Liver (tissue), 9 donors: ENCODE results near the gene CD300E. TPM values are rescaled to one million over a fixed set of nuclear protein-coding genes. Genes with fewer than 3 reads are reported as not detected.

Source experiments
- DNase-seq: peaks from one replicate; pipeline ENCODE4 v3.0.0-alpha.2; 2017; ENCODE audit warnings: low spot score
- H3K27ac ChIP-seq, 2 donors: one replicate each; pipeline ENCODE4 v1.7.0; 2013; ENCODE audit warnings: inconsistent platforms in 2 of 2, low read length in 2 of 2, control low read depth in 1 of 2, low read depth in 1 of 2, mild to moderate bottlenecking in 1 of 2
- H3K27me3 ChIP-seq, 4 donors: one replicate each; pipeline versions ENCODE4 v1.6.1 to v1.7.0; 2013; ENCODE audit warnings: low read length in 3 of 4, inconsistent platforms in 1 of 4, mild to moderate bottlenecking in 1 of 4, moderate library complexity in 1 of 4; ENCODE audit not compliant: control insufficient read depth in 4 of 4, insufficient read depth in 4 of 4
- H3K36me3 ChIP-seq, 4 donors: one replicate each; pipeline versions ENCODE4 v1.6.1 to v1.7.0; 2013; ENCODE audit warnings: low read length in 3 of 4, mild to moderate bottlenecking in 3 of 4, low read depth in 1 of 4, moderate library complexity in 1 of 4; ENCODE audit not compliant: control insufficient read depth in 4 of 4, insufficient read depth in 3 of 4
- H3K4me1 ChIP-seq, 4 donors: one replicate each; pipeline versions ENCODE4 v1.6.1 to v1.7.0; 2013; ENCODE audit warnings: low read length in 3 of 4, mild to moderate bottlenecking in 3 of 4, moderate library complexity in 1 of 4; ENCODE audit not compliant: control insufficient read depth in 4 of 4, insufficient read depth in 4 of 4
- H3K4me3 ChIP-seq, 3 donors: one replicate each; pipeline versions ENCODE4 v1.6.1 to v1.7.0; 2013; ENCODE audit warnings: low read length in 3 of 3, control low read depth in 1 of 3, low read depth in 1 of 3, mild to moderate bottlenecking in 1 of 3
- H3K9ac ChIP-seq, 2 donors: one replicate each; pipeline ENCODE4 v1.7.0; 2013; ENCODE audit warnings: low read length in 2 of 2, mild to moderate bottlenecking in 2 of 2, moderate library complexity in 2 of 2, control low read depth in 1 of 2, low read depth in 1 of 2
- H3K9me3 ChIP-seq, 4 donors: one replicate each; pipeline versions ENCODE4 v1.6.1 to v1.7.0; 2013; ENCODE audit warnings: low read length in 3 of 4; ENCODE audit not compliant: control insufficient read depth in 4 of 4
- ATF3 ChIP-seq: IDR thresholded peaks from 2 replicates; pipeline ENCODE4 v1.6.1; 2016; ENCODE audit warnings: antibody characterized with exemption
- GABPA ChIP-seq, 2 donors: IDR thresholded peaks in 1 of 2; conservative IDR thresholded peaks in 1 of 2; 2 replicates each; pipeline ENCODE4 v1.6.1; 2016; ENCODE audit warnings: antibody characterized with exemption in 2 of 2, mild to moderate bottlenecking in 1 of 2, moderate library complexity in 1 of 2
- HNF4G ChIP-seq: IDR thresholded peaks from 2 replicates; pipeline ENCODE4 v1.6.1; 2016; ENCODE audit warnings: antibody characterized with exemption
- JUND ChIP-seq, 2 donors: IDR thresholded peaks; 2 replicates each; pipeline ENCODE4 v1.6.1; 2016; ENCODE audit warnings: antibody characterized with exemption in 2 of 2
- RAD21 ChIP-seq, 2 donors: IDR thresholded peaks; 2 replicates each; pipeline ENCODE4 v1.6.1; 2016; ENCODE audit warnings: antibody characterized with exemption in 2 of 2, mild to moderate bottlenecking in 2 of 2
- RXRA ChIP-seq, 2 donors: IDR thresholded peaks; 2 replicates each; pipeline ENCODE4 v1.6.1; 2017 to 2018; ENCODE audit warnings: antibody characterized with exemption in 2 of 2, mild to moderate bottlenecking in 1 of 2
- SP1 ChIP-seq: IDR thresholded peaks from 2 replicates; pipeline ENCODE4 v1.6.1; 2018; ENCODE audit warnings: antibody characterized with exemption, mild to moderate bottlenecking
- TAF1 ChIP-seq: conservative IDR thresholded peaks from 2 replicates; pipeline ENCODE4 v1.6.1; 2016; ENCODE audit warnings: antibody characterized with exemption, mild to moderate bottlenecking
- YY1 ChIP-seq: IDR thresholded peaks from 2 replicates; pipeline ENCODE4 v1.6.1; 2016; ENCODE audit warnings: antibody characterized with exemption, mild to moderate bottlenecking
- ZBTB33 ChIP-seq: IDR thresholded peaks from 2 replicates; pipeline ENCODE4 v1.6.1; 2016; ENCODE audit warnings: antibody characterized with exemption
- WGBS: extraction: QIAGEN DNeasy Blood & Tissue Kit; methylation state at CpG from one replicate; pipeline ENCODE4 v1.1.7; 2013; 5-methylcytosine and 5-hydroxymethylcytosine counted together
- polyA plus RNA-seq, 2 donors: library from polyadenylated mRNA; stranded (reverse) in 1 of 2; unstranded in 1 of 2; fragments of 200-250 nt in 1 of 2; fragments of >200 nt in 1 of 2; fragmentation: Nextera tagmentation in 1 of 2; extraction: Ambion mirVana in 1 of 2; gene quantifications; one replicate each; pipeline versions ENCODE4 v1.2.1 to v1.2.3, GENCODE V29; 2013 to 2015
- total RNA-seq, 2 donors: library from RNA; depleted of rRNA; stranded (reverse); fragments of >200 nt; gene quantifications; one replicate each; pipeline ENCODE4 v1.2.3, GENCODE V29; 2014
- TF ChIP-seq, protein P1 (sequence below): IDR thresholded peaks from 2 replicates; pipeline ENCODE4 v1.6.1; 2016; ENCODE audit warnings: antibody characterized with exemption
- TF ChIP-seq, protein P2 (sequence below): IDR thresholded peaks from 2 replicates; pipeline ENCODE4 v1.6.1; 2016; ENCODE audit warnings: antibody characterized with exemption, mild to moderate bottlenecking
- TF ChIP-seq, protein P3 (sequence below): fragments of 150-350 bp; IDR thresholded peaks from 2 replicates; pipeline ENCODE4 v1.5.1; 2017; ENCODE audit warnings: improper control_type of control experiment, low read depth, low read length; ENCODE audit not compliant: missing input control
- donor health status: healthy.
- donor health status: healthy.
- donor health status: healthy.
- donor health status: healthy.
- donor health status: healthy.

CD300E gene
- total and polyA plus RNA-seq, 4 donors, result 0.07 to 0.75 (median 0.34) TPM

- no peak for DNase-seq
- Histone ChIP-seq H3K9me3 (no peaks in the 10 kb centered on the region), H3K27me3 (no peaks in the 10 kb centered on the region), H3K4me1 (no peaks in the 10 kb centered on the region), H3K4me3 (no peak overlapping the region), H3K9ac (no peak overlapping the region), H3K36me3 (no peaks in the 10 kb centered on the region), H3K27ac (no peak overlapping the region)
- TF ChIP-seq YY1 (no peak), GABPA (IDR thresholded peaks at IDR 0.05 in 1 of 2, conservative IDR thresholded peaks at IDR 0.05 in 1 of 2) (no peak), RXRA (IDR thresholded peaks at IDR 0.05) (no peak), SP1 (no peak), RAD21 (IDR thresholded peaks at IDR 0.05) (no peak), JUND (IDR thresholded peaks at IDR 0.05) (no peak), TAF1 (no peak), HNF4G (no peak), ATF3 (no peak), ZBTB33 (no peak)
- TF ChIP-seq, protein P1, sequence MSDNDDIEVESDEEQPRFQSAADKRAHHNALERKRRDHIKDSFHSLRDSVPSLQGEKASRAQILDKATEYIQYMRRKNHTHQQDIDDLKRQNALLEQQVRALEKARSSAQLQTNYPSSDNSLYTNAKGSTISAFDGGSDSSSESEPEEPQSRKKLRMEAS, result no peak
- TF ChIP-seq, protein P2, sequence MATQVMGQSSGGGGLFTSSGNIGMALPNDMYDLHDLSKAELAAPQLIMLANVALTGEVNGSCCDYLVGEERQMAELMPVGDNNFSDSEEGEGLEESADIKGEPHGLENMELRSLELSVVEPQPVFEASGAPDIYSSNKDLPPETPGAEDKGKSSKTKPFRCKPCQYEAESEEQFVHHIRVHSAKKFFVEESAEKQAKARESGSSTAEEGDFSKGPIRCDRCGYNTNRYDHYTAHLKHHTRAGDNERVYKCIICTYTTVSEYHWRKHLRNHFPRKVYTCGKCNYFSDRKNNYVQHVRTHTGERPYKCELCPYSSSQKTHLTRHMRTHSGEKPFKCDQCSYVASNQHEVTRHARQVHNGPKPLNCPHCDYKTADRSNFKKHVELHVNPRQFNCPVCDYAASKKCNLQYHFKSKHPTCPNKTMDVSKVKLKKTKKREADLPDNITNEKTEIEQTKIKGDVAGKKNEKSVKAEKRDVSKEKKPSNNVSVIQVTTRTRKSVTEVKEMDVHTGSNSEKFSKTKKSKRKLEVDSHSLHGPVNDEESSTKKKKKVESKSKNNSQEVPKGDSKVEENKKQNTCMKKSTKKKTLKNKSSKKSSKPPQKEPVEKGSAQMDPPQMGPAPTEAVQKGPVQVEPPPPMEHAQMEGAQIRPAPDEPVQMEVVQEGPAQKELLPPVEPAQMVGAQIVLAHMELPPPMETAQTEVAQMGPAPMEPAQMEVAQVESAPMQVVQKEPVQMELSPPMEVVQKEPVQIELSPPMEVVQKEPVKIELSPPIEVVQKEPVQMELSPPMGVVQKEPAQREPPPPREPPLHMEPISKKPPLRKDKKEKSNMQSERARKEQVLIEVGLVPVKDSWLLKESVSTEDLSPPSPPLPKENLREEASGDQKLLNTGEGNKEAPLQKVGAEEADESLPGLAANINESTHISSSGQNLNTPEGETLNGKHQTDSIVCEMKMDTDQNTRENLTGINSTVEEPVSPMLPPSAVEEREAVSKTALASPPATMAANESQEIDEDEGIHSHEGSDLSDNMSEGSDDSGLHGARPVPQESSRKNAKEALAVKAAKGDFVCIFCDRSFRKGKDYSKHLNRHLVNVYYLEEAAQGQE, result no peak
- TF ChIP-seq, protein P3, sequence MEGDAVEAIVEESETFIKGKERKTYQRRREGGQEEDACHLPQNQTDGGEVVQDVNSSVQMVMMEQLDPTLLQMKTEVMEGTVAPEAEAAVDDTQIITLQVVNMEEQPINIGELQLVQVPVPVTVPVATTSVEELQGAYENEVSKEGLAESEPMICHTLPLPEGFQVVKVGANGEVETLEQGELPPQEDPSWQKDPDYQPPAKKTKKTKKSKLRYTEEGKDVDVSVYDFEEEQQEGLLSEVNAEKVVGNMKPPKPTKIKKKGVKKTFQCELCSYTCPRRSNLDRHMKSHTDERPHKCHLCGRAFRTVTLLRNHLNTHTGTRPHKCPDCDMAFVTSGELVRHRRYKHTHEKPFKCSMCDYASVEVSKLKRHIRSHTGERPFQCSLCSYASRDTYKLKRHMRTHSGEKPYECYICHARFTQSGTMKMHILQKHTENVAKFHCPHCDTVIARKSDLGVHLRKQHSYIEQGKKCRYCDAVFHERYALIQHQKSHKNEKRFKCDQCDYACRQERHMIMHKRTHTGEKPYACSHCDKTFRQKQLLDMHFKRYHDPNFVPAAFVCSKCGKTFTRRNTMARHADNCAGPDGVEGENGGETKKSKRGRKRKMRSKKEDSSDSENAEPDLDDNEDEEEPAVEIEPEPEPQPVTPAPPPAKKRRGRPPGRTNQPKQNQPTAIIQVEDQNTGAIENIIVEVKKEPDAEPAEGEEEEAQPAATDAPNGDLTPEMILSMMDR, result no peak
- WGBS, result 73% methylated on average over 32 of the region's 32 CpGs
Observed at GRCh38 chr17:74569020-74570003, 54.2 kb downstream of the CD300E start.
